Prostate gland (tissue), 2 donors: ENCODE measurements around the gene CFAP61. TPM values are rescaled to one million over a fixed set of nuclear protein-coding genes. Genes with fewer than 3 reads are reported as not detected.

ENCODE experiments used
- DNase-seq: peaks from one replicate; pipeline ENCODE4 v3.0.0-alpha.2; 2019; ENCODE audit warnings: low spot score
- H3K27ac ChIP-seq, 2 donors: fragments of 200-600 bp; sonication (generic); 2 replicates each; pipeline ENCODE4 v1.5.1; 2017 to 2019
- H3K27me3 ChIP-seq: fragments of 200-600 bp; sonication (generic); replicated peaks from 2 replicates; pipeline ENCODE4 v1.5.1; 2019; ENCODE audit not compliant: insufficient read depth
- H3K36me3 ChIP-seq, 2 donors: fragments of 200-600 bp; sonication (generic); 1 replicate in 1 of 2; 2 replicates in 1 of 2; pipeline versions ENCODE4 v1.5.1 to v1.8.1; 2017 to 2019
- H3K4me1 ChIP-seq: fragments of 200-600 bp; sonication (generic); replicated peaks from 2 replicates; pipeline ENCODE4 v1.5.1; 2019
- H3K4me3 ChIP-seq, 2 donors: fragments of 200-600 bp; sonication (generic); 2 replicates each; pipeline ENCODE4 v1.5.1; 2017 to 2019
- H3K9me3 ChIP-seq: fragments of 200-600 bp; sonication (generic); 2 replicates; pipeline ENCODE4 v1.5.1; 2017
- POLR2A ChIP-seq: fragments of 450-650 bp; IDR thresholded peaks from one replicate; pipeline ENCODE4 v1.6.1; 2016; ENCODE audit warnings: antibody characterized with exemption, mild to moderate bottlenecking
- POLR2AphosphoS5 ChIP-seq: sonication (generic); formaldehyde crosslinking; IDR thresholded peaks from one replicate; pipeline ENCODE4 v1.6.1; 2017; ENCODE audit warnings: antibody characterized with exemption
- WGBS: methylation state at CpG from one replicate; pipeline ENCODE4 v1.1.5; 2018; 5-methylcytosine and 5-hydroxymethylcytosine counted together
- intact Hi-C: fragments of 100-400 bp; cut with DNase I; formaldehyde crosslinking; loops from one replicate; pipeline ENCODE4 v1.14.2; 2022
- total RNA-seq, 2 donors: library from RNA; depleted of rRNA; stranded (reverse); fragments of >200 nt; gene quantifications; one replicate each; pipeline ENCODE4 v1.1.0, GENCODE V29; 2016
- TF ChIP-seq, protein P1 (sequence below), 4 experiments: fragments of 200-600 bp in 2 of 4; fragments of 450-650 bp in 2 of 4; sonication (generic) in 2 of 4; IDR thresholded peaks; 1 replicate in 3 of 4; 2 replicates in 1 of 4; pipeline ENCODE4 v1.5.1; 2016 to 2019; ENCODE audit warnings: antibody characterized with exemption in 4 of 4, mild to moderate bottlenecking in 2 of 4, moderate library complexity in 2 of 4

CFAP61 gene
- total RNA-seq, 2 donors from 2014 or later, result 0.14 to 8.1 TPM

GRCh38 chr20:20181322-20181721 is 129.0 kb downstream of the CFAP61 start:
- TF ChIP-seq POLR2AphosphoS5 (no peak), POLR2A (no peak)
- TF ChIP-seq, protein P1, sequence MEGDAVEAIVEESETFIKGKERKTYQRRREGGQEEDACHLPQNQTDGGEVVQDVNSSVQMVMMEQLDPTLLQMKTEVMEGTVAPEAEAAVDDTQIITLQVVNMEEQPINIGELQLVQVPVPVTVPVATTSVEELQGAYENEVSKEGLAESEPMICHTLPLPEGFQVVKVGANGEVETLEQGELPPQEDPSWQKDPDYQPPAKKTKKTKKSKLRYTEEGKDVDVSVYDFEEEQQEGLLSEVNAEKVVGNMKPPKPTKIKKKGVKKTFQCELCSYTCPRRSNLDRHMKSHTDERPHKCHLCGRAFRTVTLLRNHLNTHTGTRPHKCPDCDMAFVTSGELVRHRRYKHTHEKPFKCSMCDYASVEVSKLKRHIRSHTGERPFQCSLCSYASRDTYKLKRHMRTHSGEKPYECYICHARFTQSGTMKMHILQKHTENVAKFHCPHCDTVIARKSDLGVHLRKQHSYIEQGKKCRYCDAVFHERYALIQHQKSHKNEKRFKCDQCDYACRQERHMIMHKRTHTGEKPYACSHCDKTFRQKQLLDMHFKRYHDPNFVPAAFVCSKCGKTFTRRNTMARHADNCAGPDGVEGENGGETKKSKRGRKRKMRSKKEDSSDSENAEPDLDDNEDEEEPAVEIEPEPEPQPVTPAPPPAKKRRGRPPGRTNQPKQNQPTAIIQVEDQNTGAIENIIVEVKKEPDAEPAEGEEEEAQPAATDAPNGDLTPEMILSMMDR (IDR thresholded peaks at IDR 0.05), result no peak
- Histone ChIP-seq H3K27me3 (no peaks in the 10 kb centered on the region), H3K9me3 (no peaks in the 10 kb centered on the region), H3K27ac (no peak overlapping the region), H3K4me3 (no peak overlapping the region), H3K4me1 (no peaks in the 10 kb centered on the region), H3K36me3 (no peaks in the 10 kb centered on the region)
- 95% methylated on average over 3 of the region's 3 CpGs for WGBS
- no peak for DNase-seq
- intact Hi-C loops, result no loop called here

GRCh38 chr20:20184149-20184548 is 131.8 kb downstream of the CFAP61 start:
- TF ChIP-seq POLR2A (no peak), POLR2AphosphoS5 (no peak)
- TF ChIP-seq, protein P1 (IDR thresholded peaks at IDR 0.05), result no peak
- 71% methylated on average over 1 of the region's 1 CpG for WGBS
- H3K36me3 ChIP-seq, result no peaks in the 10 kb centered on the region
- no peak for DNase-seq
- intact Hi-C loops, result no loop called here
- no peak overlapping the region for H3K27ac ChIP-seq
- no peaks in the 10 kb centered on the region for H3K27me3 ChIP-seq
- no peaks in the 10 kb centered on the region for H3K9me3 ChIP-seq
- no peak overlapping the region for H3K4me3 ChIP-seq
- no peaks in the 10 kb centered on the region for H3K4me1 ChIP-seq

- Histone ChIP-seq H3K4me3 (no peak overlapping the region), H3K4me1 (no peaks in the 10 kb centered on the region), H3K9me3 (no peaks in the 10 kb centered on the region), H3K27ac (no peak overlapping the region), H3K36me3 (no peaks in the 10 kb centered on the region), H3K27me3 (no peaks in the 10 kb centered on the region)
- TF ChIP-seq, protein P1 (IDR thresholded peaks at IDR 0.05), result no peak
- TF ChIP-seq POLR2A, result no peak
- TF ChIP-seq POLR2AphosphoS5, result no peak
- no peak for DNase-seq
- intact Hi-C loops, result no loop called here
- 61% methylated on average over 2 of the region's 2 CpGs for WGBS
Measured at GRCh38 chr20:20184706-20185105, 132.4 kb downstream of the CFAP61 start.

DNA sequence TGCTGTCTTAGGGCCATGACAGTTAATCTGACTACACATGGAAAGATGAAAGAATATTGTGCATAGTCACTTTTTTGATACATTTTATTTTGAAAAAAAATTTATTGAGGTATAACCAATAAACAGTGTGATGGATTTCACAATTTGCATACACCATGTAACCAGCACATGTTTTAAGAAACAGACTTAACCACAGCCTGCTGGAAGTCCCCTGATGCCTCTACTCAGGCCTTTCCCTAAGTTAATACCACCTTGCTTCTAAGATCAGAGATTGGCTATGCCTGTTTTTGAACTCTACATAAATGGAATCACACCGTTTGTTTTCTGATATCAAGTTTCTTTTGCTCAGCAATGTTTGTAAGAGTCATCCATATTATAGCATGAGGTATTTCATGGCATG is 136.3 kb downstream of the CFAP61 start:
- Histone ChIP-seq H3K4me3 (no peak overlapping the region), H3K36me3 (no peaks in the 10 kb centered on the region), H3K4me1 (no peaks in the 10 kb centered on the region), H3K9me3 (no peaks in the 10 kb centered on the region), H3K27ac (no peak overlapping the region), H3K27me3 (no peaks in the 10 kb centered on the region)
- intact Hi-C loops, result no loop called here
- TF ChIP-seq, protein P1 (IDR thresholded peaks at IDR 0.05), result no peak
- TF ChIP-seq POLR2A, result no peak
- TF ChIP-seq POLR2AphosphoS5, result no peak
- WGBS, result 35% methylated on average over 1 of the region's 1 CpG
- DNase-seq, result no peak

- no peaks in the 10 kb centered on the region for H3K9me3 ChIP-seq
- no peak overlapping the region for H3K27ac ChIP-seq
- DNase-seq, result no peak
- H3K27me3 ChIP-seq, result no peaks in the 10 kb centered on the region
- H3K36me3 ChIP-seq, result no peaks in the 10 kb centered on the region
- H3K4me3 ChIP-seq, result no peak overlapping the region
- no peaks in the 10 kb centered on the region for H3K4me1 ChIP-seq
- TF ChIP-seq POLR2AphosphoS5 (no peak), POLR2A (no peak)
- TF ChIP-seq, protein P1 (IDR thresholded peaks at IDR 0.05), result no peak
- WGBS, result 61% methylated on average over 6 of the region's 6 CpGs
- intact Hi-C loops, result no loop called here
Measured at GRCh38 chr20:20192366-20192765, 140.0 kb downstream of the CFAP61 start.
